Activated CD4-positive, alpha-beta T cell treated with anti-CD3 and anti-CD28 coated beads, Interleukin-2, amount 10 ng/mL, durations not matched to agents 7 days and 5 days (primary cell): ENCODE data around the gene LRP1. TPM values are rescaled to one million over a fixed set of nuclear protein-coding genes. Genes with fewer than 3 reads are reported as not detected.

Experiments used
- CTCF ChIA-PET: fragments of 350-600 bp; sonication (Branson Sonifier 250); formaldehyde crosslinking; loops from one replicate; lab custom pipeline; 2021; ENCODE audit warnings: antibody characterized with exemption; lab: Charles Lee
- POLR2A ChIA-PET: fragments of 350-600 bp; sonication (Branson Sonifier 250); formaldehyde crosslinking; loops from one replicate; lab custom pipeline; 2021; ENCODE audit warnings: antibody characterized with exemption; lab: Charles Lee
- DNase-seq: peaks from one replicate; pipeline ENCODE4 v3.0.0-alpha.2; 2020
- H3K27ac Mint-ChIP-seq: one replicate; pipeline ENCODE4 v1.8.0; 2021; ENCODE audit warnings: mild to moderate bottlenecking, moderate library complexity, mixed read lengths
- H3K27me3 Mint-ChIP-seq: one replicate; pipeline ENCODE4 v1.8.0; 2021; ENCODE audit warnings: mixed read lengths
- H3K36me3 Mint-ChIP-seq: one replicate; pipeline ENCODE4 v1.8.0; 2021; ENCODE audit warnings: low read depth, mixed read lengths
- H3K4me1 Mint-ChIP-seq: one replicate; pipeline ENCODE4 v1.8.0; 2021; ENCODE audit warnings: mixed read lengths
- H3K4me3 Mint-ChIP-seq: one replicate; pipeline ENCODE4 v1.8.0; 2021; ENCODE audit warnings: mild to moderate bottlenecking, moderate library complexity, mixed read lengths
- H3K9me3 Mint-ChIP-seq: one replicate; pipeline ENCODE4 v1.8.0; 2021; ENCODE audit warnings: mixed read lengths
- total RNA-seq, 2 experiments: library from RNA; stranded (reverse); gene quantifications; one replicate each; pipeline ENCODE4 v1.2.3, GENCODE V29; 2021

The LRP1 gene
- total RNA-seq, 2 experiments from 2014 or later = 0.94 TPM

GRCh38 chr12:57216921-57217879 is 88.9 kb downstream of the LRP1 start:
- ChIA-PET CTCF (interaction anchor here (0.7 to 4.0 kb wide), 4 partner anchors 12 to 242 kb away, joined by 3 to 34 read pairs (median 14); partner anchors contain the start of gene SHMT2), POLR2A (no interaction called here)
- Mint-ChIP-seq H3K36me3 (no peaks in the 10 kb centered on the region), H3K9me3 (no peaks in the 10 kb centered on the region), H3K4me1 (peaks cover 45% of the 10 kb centered on the region), H3K27ac (peak overlapping the region; percentile 51), H3K4me3 (peak overlapping the region; percentile 72), H3K27me3 (peaks cover 77% of the 10 kb centered on the region)
- no peak for DNase-seq

GRCh38 chr12:57218030-57218853 is 90.0 kb downstream of the LRP1 start:
- CTCF ChIA-PET = interaction anchor here (1.5 to 4.0 kb wide), 3 partner anchors 11 to 241 kb away, joined by 4 to 34 read pairs (median 25); partner anchors contain the start of gene SHMT2
- POLR2A ChIA-PET = no interaction called here
- peaks cover 87% of the 10 kb centered on the region for H3K27me3 Mint-ChIP-seq
- DNase-seq = no peak
- H3K9me3 Mint-ChIP-seq = no peaks in the 10 kb centered on the region
- no peaks in the 10 kb centered on the region for H3K36me3 Mint-ChIP-seq
- no peak overlapping the region for H3K27ac Mint-ChIP-seq
- peaks cover 49% of the 10 kb centered on the region for H3K4me1 Mint-ChIP-seq
- H3K4me3 Mint-ChIP-seq = peak overlapping the region; percentile 13

DNA sequence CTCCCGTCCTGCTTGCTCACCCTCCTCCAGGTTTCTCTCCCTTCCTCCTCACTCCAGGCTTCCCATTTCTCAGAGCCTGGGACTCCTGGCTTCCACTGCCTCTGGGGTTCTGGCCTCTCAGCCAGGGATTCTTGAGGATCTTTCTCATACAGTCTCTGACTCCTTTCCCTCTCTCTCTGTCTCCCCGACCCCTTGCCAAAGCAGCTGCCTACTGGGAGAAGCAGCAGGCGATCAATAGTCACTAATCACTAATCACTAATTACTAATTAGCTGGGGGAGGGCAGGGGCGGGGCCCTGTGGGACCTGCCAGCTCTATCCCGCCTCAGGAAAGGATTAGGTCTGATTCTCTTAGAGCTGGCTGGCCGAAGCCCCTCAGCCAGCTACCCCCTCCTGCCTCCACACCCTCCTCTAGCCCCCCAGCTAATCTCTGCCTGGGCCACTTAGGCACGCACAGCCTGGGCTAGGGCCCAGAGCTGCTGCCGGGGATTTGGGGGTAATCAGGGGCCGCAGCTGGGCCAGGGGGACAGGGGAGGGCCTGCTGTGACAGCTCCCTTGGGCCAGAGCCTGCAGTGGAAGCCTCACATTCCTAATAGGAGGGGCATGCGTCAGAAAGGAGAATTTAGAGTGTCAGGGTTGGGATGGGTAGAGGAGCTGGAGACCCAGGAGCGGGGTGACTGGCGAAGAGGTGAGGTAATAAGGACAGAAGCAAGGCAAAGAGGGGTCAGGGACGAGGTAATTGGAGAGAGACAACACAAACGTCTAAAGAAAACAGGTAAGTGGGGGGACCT is 91.1 kb downstream of the LRP1 start:
- no peaks in the 10 kb centered on the region for H3K36me3 Mint-ChIP-seq
- peaks cover 84% of the 10 kb centered on the region for H3K27me3 Mint-ChIP-seq

GRCh38 chr12:57219993-57220754 is 91.9 kb downstream of the LRP1 start:
- no peaks in the 10 kb centered on the region for H3K9me3 Mint-ChIP-seq
- no peaks in the 10 kb centered on the region for H3K36me3 Mint-ChIP-seq
- H3K4me3 Mint-ChIP-seq = no peak overlapping the region
- no peak overlapping the region for H3K27ac Mint-ChIP-seq
- H3K4me1 Mint-ChIP-seq = peaks cover 40% of the 10 kb centered on the region
- no peak for DNase-seq
- CTCF ChIA-PET = interaction anchor here (1.5 to 4.0 kb wide), 3 partner anchors 9 to 21 kb away, joined by 6 to 34 read pairs (median 25); partner anchors contain the start of gene SHMT2
- POLR2A ChIA-PET = no interaction called here
- peaks cover 81% of the 10 kb centered on the region for H3K27me3 Mint-ChIP-seq

More for the DNA sequence above, 91.1 kb downstream of the LRP1 start:
- Mint-ChIP-seq H3K4me3 (no peak overlapping the region), H3K9me3 (no peaks in the 10 kb centered on the region), H3K4me1 (peaks cover 42% of the 10 kb centered on the region), H3K27ac (no peak overlapping the region)
- DNase-seq = no peak
- ChIA-PET CTCF (interaction anchor here (1.5 to 4.0 kb wide), 3 partner anchors 10 to 22 kb away, joined by 6 to 34 read pairs (median 25); partner anchors contain the start of gene SHMT2), POLR2A (no interaction called here)

- ChIA-PET CTCF (interaction anchor here (2.6 kb wide), 1 partner anchor 18 kb away, joined by 17 read pairs; no protein-coding TSS in a partner anchor), POLR2A (no interaction called here)
- H3K27ac Mint-ChIP-seq = no peak overlapping the region
- H3K36me3 Mint-ChIP-seq = no peaks in the 10 kb centered on the region
- H3K9me3 Mint-ChIP-seq = no peaks in the 10 kb centered on the region
- peaks cover 80% of the 10 kb centered on the region for H3K27me3 Mint-ChIP-seq
- no peak overlapping the region for H3K4me3 Mint-ChIP-seq
- no peak for DNase-seq
- H3K4me1 Mint-ChIP-seq = peaks cover 39% of the 10 kb centered on the region
These were observed 92.5 kb downstream of the LRP1 start for GRCh38 chr12:57220770-57221168.

DNA sequence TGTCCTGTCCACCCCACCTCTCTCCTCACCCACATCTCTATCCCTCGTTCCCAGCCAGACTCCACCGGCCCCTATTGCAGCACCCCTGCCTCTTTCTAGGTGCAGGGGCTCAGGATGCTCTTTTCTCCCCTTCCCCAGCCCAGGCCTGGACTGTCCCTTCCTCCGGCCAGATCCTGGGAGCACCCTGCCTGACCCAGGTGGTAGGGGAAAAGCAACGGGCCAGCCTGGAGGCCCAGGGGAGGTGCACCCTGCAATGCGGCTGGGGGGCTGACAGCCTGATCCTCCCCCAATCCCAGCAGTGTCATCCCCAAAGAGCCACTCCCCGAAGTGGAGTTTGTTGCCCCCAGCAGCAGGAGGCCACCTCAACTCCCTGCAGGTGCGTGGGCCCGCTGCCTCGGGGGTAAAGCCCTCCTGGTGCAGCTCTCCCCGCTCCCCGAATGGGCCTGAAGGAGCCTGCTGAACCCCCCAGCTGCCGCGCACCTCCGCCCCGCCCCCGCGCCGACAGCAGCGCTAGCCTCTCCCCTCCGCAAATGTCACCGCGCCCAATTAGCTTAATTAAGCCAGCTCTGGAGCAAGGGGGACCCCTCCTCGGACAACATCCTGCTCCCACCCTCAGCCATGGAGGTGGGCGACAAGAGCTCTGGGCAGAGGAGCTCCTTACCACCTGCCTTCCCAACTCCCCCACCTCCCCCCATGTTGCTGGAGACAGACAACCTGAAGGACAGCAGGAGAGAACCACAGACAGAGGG is 93.1 kb downstream of the LRP1 start:
- Mint-ChIP-seq H3K9me3 (no peaks in the 10 kb centered on the region), H3K27me3 (peaks cover 82% of the 10 kb centered on the region), H3K27ac (no peak overlapping the region), H3K36me3 (no peaks in the 10 kb centered on the region), H3K4me1 (peaks cover 40% of the 10 kb centered on the region), H3K4me3 (no peak overlapping the region)
- ChIA-PET POLR2A (no interaction called here), CTCF (interaction anchor here (0.7 to 2.6 kb wide), 6 partner anchors 9 to 21 kb away, joined by 3 to 18 read pairs (median 8); no protein-coding TSS in a partner anchor)
- DNase-seq = no peak

DNA sequence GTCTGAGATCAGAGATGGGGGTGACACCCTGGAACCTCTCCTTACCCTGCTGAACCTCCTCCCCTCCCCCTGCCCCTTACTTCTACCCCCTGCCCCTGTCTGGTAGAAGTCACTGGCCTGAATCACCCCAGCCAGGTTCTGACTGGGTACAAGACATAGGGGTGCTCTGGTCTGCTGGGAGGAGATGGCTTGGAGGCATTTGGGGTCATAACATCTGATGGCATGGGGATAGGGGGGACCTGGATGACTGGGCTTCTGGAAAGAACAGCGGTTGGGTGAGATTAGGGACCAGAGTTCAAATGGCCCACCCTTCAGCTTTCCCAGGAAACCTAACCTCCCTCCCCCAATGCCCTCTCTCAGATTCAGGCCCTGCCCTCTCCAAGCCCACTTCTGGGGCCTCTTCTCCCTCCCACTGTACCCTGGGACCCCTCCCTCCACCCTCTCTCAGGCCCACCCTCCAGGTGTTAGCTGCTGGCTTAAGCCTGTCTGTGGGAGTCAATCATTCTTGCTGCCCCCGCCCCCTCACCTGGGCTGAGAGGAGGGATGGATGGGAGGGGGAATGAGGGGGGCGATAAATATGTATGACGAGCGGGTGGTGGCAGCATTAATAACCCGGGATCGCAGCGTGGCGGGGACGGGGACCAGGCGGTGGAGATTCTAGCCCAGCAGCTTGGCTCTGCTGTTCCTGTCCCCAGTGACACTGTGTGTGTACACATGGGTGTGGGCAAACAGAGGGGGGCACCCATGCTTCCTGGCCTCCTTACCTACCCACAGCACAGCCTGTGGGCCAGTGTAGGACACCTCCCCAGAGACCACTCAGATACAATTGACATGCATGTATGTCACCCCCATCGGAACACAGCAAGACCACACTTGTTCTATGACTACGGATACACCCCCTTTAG is 94.3 kb downstream of the LRP1 start:
- Mint-ChIP-seq H3K4me1 (peaks cover 45% of the 10 kb centered on the region), H3K27ac (no peak overlapping the region), H3K4me3 (no peak overlapping the region), H3K9me3 (no peaks in the 10 kb centered on the region), H3K27me3 (peaks cover 86% of the 10 kb centered on the region), H3K36me3 (no peaks in the 10 kb centered on the region)
- CTCF ChIA-PET = interaction anchor here (0.6 to 6.0 kb wide), 7 partner anchors 9 to 214 kb away, joined by 3 to 61 read pairs (median 10); no protein-coding TSS in a partner anchor
- DNase-seq = no peak
- POLR2A ChIA-PET = no interaction called here

GRCh38 chr12:57223191-57224165 is 95.2 kb downstream of the LRP1 start:
- H3K27ac Mint-ChIP-seq = no peak overlapping the region
- H3K4me3 Mint-ChIP-seq = no peak overlapping the region
- peaks cover 80% of the 10 kb centered on the region for H3K27me3 Mint-ChIP-seq
- ChIA-PET CTCF (interaction anchor here (0.6 to 10.9 kb wide), 7 partner anchors 9 to 213 kb away, joined by 3 to 332 read pairs (median 17); partner anchors contain the start of gene STAC3), POLR2A (no interaction called here)
- no peaks in the 10 kb centered on the region for H3K36me3 Mint-ChIP-seq
- H3K4me1 Mint-ChIP-seq = peaks cover 45% of the 10 kb centered on the region
- H3K9me3 Mint-ChIP-seq = no peaks in the 10 kb centered on the region
- DNase-seq = no peak

GRCh38 chr12:57224278-57224972 is 96.1 kb downstream of the LRP1 start:
- no peak for DNase-seq
- H3K9me3 Mint-ChIP-seq = no peaks in the 10 kb centered on the region
- no peaks in the 10 kb centered on the region for H3K36me3 Mint-ChIP-seq
- peaks cover 70% of the 10 kb centered on the region for H3K27me3 Mint-ChIP-seq
- peaks cover 53% of the 10 kb centered on the region for H3K4me1 Mint-ChIP-seq
- ChIA-PET POLR2A (interaction anchor here (0.6 kb wide), 1 partner anchor 44 kb away, joined by 4 read pairs; no protein-coding TSS in a partner anchor), CTCF (interaction anchor here (0.8 to 10.9 kb wide), 4 partner anchors 9 to 42 kb away, joined by 3 to 332 read pairs (median 32); partner anchors contain the start of gene STAC3)
- H3K27ac Mint-ChIP-seq = no peak overlapping the region
- H3K4me3 Mint-ChIP-seq = no peak overlapping the region
